Measurements from ENCODE around the gene VAV3.

The VAV3 gene

DNA sequence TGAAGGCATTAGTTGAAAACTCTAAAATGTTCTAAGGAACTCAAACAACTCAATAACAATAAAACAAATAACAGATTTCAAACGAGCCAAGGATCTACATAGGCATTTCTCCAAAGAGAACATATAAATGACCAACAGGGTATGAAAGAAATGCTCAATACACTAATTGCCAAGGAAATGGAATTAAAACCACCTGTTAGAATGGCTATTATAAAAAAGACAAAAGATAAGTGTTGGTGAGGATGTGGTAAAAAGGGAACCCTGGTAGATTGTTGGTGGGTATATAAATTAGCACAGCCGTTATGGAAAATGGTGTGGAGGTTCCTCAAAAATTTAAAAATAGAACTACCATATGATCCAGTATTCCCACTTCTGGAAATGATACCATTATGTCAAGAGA, 9.1 kb upstream of the VAV3 start:
- DNase-seq (ENCODE audit: low read depth, low spot score), result no peak

GRCh38 chr1:107972391-107973180, 7.6 kb upstream of the VAV3 start:
- DNase-seq (ENCODE audit: low read depth, low spot score), result no peak

- no peak for DNase-seq (ENCODE audit: low read depth, low spot score)
Observed at GRCh38 chr1:107966550-107966949, 1.6 kb upstream of the VAV3 start.

DNA sequence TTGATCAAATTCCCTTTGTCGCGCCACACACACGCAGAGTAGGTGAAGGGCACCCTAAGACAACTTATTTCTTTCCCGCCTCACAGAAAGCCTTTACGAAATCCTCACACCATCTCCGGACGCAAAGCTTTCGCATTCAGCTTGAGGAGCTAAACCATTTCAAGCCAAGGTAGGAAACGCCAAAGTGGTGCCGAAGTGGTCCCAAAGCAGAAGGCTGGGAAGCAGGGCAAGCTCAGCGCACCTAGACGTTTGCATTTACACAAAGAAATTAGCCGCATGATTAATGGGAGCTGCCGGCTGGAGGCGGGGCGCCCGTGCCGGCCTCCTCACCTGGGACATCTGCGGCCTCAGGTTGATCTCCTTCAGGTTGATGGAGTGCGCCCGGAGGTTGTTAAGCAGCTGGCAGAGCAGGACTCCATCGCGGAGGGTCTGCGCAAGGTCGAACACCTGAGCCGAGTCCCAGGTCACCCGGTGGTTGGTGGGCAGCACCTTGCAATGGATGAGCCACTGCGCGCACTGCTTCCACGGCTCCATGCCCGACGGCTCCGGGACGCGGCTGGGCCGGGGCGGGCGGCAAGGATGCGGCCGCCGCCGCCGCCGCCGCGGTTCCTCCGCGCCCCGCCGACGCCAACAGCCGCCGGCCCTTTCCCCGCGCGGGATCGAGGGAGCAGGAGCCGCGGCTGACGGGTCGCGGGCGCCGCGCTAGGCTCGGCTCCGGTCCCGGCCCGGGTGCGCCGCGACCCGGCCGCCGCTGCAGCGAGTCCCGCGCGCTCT, 457 bp downstream of the VAV3 start:
- DNase-seq (ENCODE audit: low read depth, low spot score), result no peak

DNA sequence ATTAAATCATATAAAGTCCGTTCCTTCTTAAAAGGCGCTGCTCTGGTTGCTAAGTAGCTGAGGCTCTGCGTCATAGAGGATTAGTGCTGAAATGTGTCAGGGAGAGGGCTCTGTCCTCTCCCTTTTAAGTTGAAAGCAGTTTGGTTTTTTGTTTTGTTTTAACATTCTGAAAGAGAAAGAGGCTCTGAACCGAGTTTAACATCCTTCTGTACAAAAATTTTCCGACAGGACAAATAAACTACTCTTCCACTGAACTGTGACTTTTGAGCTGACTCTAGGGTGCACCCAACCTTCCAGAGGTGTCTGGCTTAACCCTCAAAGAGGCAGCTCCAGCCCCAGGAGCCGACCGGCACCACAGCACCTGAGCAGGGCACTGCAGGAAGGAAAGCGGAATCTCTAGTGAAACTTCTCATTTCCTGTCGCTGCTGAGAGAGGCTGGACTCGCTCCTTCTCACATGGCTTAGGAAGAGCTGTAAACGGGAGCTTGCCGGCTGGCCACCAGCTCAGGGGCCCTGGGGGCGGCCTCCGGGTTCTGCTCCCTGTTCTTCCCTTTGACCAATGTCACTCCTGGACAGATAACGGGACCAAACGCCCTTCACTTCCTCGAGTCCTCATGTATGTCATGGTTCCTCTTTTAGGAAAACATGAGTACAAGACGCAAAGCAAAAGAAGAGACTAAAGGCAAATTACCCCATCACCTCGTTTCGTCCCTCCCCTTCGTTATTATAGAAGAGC, 1.2 kb downstream of the VAV3 start:
- no peak for DNase-seq (ENCODE audit: low read depth, low spot score)

GRCh38 chr1:107963008-107963407, 2.0 kb downstream of the VAV3 start:
- no peak for DNase-seq (ENCODE audit: low read depth, low spot score)

DNA sequence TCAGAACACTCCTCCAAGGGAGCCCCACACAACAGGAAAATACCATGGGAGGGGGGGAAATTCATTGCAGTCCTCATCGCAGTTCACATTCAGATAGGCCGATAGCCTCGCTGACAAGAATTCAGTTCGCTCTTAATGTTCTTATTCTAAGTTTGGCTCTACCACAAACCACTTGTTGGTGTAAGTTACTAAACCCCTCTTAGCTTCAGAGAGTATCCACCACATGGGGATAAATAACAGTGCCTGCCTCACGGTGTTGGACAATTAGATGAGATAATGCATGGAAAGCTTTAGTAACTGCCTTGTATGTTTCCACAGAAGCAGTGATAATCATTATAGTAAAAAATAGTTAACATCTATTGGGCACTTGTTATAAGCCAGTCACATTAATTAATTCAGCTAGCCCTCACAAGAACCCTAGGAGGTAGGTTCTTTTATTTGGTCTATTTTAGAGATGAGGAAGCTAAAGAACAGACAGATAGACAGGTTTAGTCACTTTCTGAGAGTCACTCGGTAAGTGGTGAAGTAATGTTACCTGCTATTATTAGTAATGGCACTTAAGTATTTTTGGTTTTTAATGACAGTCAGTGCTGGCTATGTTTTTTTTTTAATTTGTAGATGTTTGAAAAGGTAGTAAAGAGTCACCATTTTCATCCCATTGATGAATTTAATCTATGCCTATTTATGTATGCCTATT, 10.1 kb downstream of the VAV3 start:
- DNase-seq (ENCODE audit: low read depth, low spot score), result no peak

- DNase-seq (ENCODE audit: low read depth, low spot score), result no peak
Observed at GRCh38 chr1:107954126-107954525, 10.9 kb downstream of the VAV3 start.

DNA sequence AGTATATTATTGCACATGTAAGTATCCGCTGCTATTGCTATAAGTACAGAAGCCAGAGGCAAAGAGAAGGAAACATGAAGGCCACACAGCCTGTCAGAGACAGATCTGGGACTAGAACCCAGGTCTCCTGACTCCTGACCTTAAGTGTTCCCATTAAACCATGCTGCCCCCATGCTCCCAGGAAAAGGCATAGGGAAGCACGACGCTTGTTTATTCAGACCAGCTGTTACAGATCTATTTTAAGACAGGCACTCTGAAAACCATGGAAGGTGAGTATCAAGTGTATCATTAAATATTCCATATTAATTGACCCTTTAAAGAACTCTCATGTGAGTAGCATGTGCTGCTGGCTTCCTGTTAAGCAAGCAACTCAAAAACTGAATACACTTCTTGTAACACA, 11.4 kb downstream of the VAV3 start:
- DNase-seq (ENCODE audit: low read depth, low spot score), result no peak

- DNase-seq (ENCODE audit: low read depth, low spot score), result no peak
Observed at GRCh38 chr1:107952989-107953388, 12.0 kb downstream of the VAV3 start.

DNA sequence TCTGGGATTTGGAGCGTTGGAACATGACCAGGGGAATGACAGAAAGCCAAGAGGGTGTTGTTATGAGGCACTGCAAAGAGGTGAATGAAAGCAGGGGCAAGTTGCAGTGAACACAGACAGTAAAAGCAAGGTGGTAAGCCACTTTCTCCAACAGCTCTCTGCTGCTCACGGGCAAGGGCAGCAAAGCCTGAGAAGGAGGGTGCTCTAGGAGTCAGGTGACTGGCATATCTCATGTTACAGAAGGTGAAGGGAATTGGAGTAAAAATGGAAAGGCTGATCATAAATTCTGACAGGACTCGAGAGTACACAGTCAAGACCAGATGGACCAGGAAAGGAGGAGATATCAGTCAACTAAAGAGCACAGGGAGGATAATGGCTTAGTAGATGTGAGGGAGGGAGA, 14.5 kb downstream of the VAV3 start:
- DNase-seq (ENCODE audit: low read depth, low spot score), result no peak

- DNase-seq (ENCODE audit: low read depth, low spot score), result no peak
Observed at GRCh38 chr1:107949467-107950253, 15.3 kb downstream of the VAV3 start.

GRCh38 chr1:107946794-107947193, 18.2 kb downstream of the VAV3 start:
- no peak for DNase-seq (ENCODE audit: low read depth, low spot score)

DNA sequence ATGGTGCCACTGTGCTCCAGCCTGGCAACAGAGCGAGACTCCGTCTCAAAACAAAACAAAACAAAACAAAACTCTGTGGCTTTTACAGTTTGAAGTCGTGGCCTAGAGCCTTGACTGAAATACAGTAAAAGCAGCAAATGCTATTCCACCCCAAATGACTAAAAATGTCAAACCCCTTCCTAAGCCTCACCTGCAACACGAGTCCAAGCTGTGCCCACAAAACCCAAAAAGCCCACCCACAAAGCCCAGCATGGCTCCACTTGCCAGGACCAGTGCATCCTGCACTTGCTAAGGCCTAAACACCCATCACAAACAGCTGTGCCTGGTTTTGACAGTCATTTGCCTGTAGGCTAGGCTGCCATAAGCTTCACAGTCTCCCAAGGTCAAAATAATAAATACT, 21.3 kb downstream of the VAV3 start:
- no peak for DNase-seq (ENCODE audit: low read depth, low spot score)

GRCh38 chr1:107942814-107943213, 22.2 kb downstream of the VAV3 start:
- DNase-seq (ENCODE audit: low read depth, low spot score), result no peak

DNA sequence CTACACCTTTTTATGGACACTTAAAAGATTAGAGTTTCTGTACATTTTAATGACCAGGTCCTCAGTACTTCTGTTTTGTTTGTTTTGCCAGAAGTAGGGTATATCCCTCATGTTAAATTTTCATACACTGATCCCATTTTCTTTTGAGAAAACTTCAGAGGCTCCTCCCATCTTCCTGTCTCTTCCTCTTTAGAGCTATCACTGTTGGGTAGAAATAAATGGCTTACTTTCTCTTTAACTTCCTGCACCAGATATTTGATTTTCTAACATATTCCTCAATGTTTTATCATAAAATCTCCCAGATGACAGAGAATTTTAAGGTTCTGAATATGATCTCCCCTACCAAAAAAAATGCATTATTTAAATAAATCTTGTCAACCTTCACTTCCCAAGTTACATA, 23.4 kb downstream of the VAV3 start:
- DNase-seq (ENCODE audit: low read depth, low spot score), result no peak

DNA sequence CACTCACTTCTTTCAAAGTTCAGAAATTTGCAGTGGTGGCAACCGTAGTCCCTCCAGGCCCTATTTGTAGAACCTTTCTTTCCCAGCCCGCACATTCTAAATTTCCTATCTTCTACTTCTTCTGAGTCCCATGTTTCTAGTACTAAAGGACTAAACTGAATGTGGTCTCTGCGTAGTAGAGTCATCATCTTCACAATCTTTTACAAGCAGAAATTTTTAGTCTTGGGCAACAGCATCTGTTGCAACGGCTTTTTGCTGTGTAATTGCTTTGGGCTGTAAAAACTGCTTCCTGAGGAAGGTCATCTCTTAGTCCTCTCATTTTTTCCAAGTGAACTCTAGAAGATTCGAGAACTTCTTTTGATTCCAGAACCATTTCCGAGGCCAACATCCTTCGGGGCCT, 23.9 kb downstream of the VAV3 start:
- DNase-seq (ENCODE audit: low read depth, low spot score), result no peak

DNA sequence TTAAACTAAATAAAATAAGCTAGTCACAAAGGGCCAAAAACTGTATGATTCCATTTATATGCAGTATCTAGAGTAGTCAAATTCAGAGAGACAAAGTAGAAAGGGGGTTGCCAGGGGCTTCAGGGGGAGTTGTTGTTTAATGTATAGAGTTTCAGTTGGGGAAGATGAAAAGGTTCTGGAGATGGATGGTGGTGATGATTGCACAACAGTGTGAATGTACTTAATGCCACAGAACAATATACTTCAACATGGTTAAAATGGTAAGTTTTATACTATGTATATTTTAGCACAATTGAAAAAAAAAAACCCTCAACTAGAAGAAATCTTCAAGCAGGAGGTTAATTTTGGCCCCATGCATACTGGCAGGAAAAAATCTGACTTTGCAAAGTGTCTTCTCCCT, 24.3 kb downstream of the VAV3 start:
- DNase-seq (ENCODE audit: low read depth, low spot score), result no peak

- DNase-seq (ENCODE audit: low read depth, low spot score), result no peak
Observed at GRCh38 chr1:107940017-107940577, 24.9 kb downstream of the VAV3 start.

DNA sequence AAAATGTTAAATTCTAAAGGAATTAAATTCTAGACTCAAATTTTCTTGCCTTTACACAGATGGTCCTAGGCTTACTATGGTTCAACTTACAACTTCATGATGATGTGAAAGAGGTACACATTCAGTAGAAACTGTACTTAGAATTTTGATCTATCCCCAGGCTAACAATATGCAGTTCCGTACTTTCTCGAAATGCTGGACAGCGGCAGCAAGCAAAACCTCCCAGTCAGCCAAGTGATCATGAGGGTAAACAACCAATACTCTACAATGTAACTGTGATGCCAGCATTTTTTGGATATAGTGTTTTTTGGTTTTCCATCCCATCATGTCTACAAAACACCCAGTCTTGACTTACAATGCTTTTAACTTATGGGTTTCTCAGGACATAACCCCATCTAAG, 25.7 kb downstream of the VAV3 start:
- no peak for DNase-seq (ENCODE audit: low read depth, low spot score)

Measured in iPS DF 19.7 (cell line).